NCI-H82 treated with DMSO at 0.1 percent for 48 hours (cell line): Measurements from ENCODE around the gene FHL2.

Source experiments
- DNase-seq: peaks from one replicate; lab custom pipeline; 2025; ENCODE audit not compliant: unreplicated experiment; lab: John Stamatoyannopoulos, UW

Gene FHL2

DNA sequence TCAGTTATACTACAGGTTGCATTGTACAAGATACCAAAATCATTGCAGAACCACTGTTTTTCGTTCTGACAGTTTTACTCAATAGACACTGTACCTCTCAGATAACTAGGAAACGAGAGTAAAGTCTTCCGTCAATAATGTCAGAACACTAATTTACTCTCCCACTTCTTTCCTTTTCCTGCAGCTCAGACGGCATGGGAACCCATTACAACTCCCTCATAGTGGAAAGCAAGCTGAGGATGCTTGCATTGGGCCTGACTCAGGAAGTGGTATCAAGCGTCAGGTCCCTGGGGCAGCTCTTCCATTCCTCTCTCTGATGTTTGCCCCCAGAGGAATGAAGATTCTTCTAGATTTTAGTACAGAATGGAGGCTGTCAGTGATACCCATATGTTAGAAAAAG is 23.9 kb upstream of the FHL2 start:
- no peak for DNase-seq

DNA sequence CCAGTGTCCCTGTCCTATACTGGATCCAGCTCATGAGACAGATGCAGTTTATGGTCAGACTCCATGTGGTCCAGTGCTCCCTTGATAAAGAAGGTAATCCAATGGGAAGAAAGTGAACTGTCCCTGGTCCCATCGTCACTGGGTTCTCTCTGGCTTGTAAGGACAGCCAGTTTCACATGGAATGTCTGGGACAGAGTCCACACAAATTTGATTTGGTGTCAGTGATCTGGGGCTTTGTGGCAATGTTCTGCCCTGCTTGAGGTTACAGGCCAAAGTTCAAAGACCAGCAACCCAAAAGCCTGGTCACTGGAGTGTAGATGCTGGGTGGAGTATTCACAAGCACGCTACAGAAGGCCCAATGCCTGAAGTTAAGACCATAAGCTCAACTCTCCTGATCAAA is 22.2 kb upstream of the FHL2 start:
- DNase-seq: no peak

DNA sequence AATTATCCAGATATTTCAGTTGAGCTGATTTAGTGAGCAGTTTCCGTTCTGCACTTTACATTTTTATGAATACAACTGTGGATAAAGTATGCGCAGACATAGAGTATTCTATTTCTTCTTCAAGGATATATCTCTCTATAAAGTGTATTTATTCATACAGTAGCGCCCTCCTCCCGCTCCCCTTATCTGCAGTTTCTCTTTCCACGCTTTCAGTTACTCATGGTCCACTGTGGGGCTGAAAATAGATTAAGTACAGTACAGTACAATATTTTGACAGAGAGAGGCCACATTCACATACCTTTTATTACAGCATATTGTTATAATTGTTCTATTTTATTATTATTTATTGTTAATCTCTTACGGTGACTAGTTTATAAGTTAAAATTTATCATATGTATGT is 19.7 kb upstream of the FHL2 start:
- DNase-seq: no peak

GRCh38 chr2:105417857-105418436 is 19.1 kb upstream of the FHL2 start:
- DNase-seq: no peak

DNA sequence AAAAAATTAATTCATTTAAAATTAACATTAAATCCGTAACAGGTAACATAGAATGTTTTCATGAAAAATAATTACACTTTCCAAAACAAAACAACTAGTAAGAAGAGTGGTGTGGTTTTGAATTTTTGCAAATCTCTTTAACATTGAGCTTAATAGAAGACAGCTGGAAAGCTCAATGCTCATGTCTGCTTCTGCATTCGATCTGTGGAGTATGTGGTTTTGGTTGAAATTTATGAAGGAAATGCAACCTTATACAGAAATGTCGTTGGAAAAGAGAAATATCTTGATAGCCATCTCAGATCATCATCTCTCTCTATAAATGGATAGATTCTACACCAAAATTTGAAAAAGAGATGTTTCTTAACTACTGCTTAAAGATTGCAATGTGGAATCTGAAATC is 17.3 kb upstream of the FHL2 start:
- no peak for DNase-seq

DNA sequence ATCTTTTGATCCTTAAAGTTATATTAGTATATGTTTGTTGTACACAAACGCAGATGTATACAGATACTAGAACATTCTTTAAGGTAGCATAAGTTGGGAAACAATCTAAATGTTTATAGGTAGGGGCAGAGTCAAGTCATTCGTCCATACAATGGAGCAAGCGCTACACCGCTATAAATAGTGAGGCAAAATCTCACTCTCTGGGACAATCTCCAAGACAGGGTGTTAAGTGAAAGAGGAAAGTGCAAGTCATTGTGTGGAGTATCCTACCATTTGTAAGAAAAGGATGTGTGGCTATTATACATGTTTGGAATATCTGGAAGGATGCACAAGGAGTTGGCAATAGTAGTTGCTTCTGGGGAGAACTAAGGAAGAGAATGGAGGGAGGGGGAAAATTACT is 16.2 kb upstream of the FHL2 start:
- no peak for DNase-seq

GRCh38 chr2:105413206-105413605 is 14.4 kb upstream of the FHL2 start:
- DNase-seq: no peak

- no peak for DNase-seq
Observed at GRCh38 chr2:105412584-105412983, 13.7 kb upstream of the FHL2 start.

- no peak for DNase-seq
Observed at GRCh38 chr2:105411720-105412407, 13.0 kb upstream of the FHL2 start.

DNA sequence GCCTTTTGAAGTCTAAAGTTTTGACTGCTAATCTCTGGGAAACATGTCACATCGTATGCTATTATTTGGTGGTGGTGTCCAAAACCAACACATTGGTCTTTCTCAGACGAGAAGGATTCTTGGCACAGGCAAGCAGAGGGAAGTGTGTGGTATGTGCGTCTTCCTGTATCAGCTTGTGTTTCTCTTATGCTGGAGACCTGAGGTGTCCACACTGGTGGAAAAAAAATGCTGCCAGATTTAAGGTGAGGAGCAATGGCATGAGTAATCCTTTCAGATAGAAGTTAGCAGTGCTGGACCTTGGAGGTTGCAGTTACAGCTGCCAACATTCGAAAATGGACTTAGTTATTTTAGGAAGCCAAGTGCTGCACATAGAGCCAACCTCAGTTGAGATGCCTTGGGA is 11.7 kb upstream of the FHL2 start:
- DNase-seq: no peak

- no peak for DNase-seq
Observed at GRCh38 chr2:105409717-105410116, 10.9 kb upstream of the FHL2 start.

DNA sequence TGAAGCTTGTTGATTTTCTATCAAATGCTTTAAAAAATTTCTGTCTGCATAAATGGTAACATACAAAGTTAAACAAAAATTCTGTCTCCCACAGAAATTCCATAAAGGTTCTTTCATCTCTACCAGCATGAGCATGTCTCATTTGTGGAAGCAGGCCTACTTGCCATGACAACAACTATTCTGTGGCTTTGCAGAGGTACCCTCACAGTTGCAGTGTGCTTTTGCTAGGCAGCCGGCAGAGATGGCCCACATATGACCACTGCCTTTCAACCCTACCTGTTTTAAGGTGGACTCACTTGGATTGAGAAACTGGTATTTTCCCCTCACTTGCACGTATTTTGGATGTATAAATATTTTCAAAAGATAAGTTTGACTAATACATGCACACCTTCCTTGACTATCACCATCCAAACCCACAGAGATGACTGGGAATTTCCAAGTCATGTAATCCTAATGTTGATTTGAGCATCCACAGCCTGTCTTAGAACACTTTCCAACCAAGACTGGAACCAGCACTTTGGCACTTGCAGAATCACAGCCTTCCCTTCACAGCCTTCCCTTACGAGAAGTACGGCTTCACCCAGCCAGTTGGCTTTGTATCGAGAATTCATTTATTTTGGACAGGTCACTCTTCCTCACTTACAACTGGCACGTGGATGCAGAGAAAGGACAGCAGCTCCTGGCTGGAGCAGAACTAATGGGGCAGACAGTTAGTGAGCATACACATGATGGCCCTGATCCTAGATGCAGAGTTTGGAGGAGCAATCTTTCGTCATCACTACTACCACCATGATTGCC is 9.3 kb upstream of the FHL2 start:
- DNase-seq: no peak

GRCh38 chr2:105406221-105406620 is 7.4 kb upstream of the FHL2 start:
- DNase-seq: no peak

- no peak for DNase-seq
Observed at GRCh38 chr2:105405291-105405690, 6.4 kb upstream of the FHL2 start.

DNA sequence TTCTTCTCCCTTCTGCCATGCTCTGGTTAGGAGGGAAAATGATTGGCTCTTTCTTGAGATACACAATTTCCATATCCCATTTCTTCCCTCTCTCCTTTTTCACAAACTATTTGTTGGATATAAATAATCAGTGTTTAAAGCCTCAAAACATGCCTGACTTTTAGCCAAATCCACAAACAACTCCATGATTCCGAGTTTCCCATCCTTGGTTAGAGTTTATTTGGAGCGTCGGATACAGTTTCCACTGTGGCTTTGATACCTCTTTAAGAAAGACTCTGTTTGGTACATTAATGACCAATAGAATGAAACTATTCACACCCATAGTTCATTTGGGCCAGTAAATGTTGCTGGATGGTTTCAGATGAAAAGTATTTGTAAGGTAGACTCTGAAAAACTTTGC is 5.9 kb upstream of the FHL2 start:
- DNase-seq: no peak

DNA sequence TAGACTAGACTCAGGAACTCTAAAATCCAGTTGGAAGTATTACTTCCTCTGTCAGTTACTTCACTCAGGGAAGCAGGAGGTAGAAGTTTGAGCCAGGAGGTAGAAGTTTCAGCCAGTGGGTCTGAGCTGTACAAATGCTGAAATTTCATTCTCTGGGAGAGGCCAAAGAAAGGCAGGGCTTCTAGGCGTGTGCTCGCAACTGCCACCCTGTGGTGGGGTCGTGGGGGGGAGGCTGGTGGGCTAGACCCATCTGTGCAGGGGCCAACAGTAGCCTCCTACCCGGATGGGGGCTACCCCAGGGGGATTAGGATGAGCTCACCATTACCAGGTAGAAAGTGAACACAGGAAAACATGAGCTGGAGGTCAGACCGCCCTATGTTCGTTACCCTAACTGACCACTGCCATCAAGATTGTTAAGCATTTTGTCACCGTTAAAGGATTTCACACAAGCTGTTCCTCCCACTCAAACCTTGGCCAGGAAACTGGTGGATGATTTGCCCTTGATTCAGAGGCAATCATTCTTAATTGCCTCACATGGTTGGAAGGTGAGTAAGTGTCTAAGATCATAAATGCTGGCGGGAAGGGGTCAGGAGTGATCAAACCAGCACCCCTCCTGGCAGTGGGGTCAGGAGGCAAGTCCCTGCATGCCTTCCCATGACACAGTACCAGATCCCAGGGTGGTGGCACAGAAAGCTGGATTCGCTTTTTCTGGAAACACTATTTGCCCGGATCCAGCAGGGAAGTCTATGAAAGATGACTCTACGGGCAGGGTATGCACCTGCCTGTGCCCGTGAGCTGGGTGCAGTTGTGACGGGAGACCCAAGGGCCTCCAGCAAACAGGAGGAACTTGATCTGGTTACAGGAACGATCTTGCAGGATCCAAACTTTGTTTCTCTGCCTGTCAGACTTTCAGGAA is 5.2 kb upstream of the FHL2 start:
- DNase-seq: no peak

GRCh38 chr2:105403241-105403782 is 4.5 kb upstream of the FHL2 start:
- no peak for DNase-seq

DNA sequence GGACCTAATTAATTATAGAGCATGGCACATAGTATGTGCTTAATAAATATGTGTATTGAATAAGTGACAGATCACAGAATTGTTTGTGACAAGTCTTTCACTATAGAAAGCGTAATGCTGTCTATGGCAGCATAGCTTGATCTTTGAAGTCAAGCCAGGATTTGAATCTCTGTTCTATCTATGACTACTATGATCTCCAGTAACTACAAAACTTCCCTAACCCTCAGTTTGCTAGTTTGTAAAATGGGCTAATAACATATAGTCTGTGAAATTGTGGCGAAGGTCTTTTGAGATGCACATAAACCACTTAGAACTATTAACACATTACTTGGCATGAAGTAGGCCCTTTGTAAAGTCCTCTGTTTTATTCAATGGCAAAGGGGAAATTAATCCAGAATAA is 4.0 kb upstream of the FHL2 start:
- DNase-seq: no peak

- DNase-seq: no peak
Observed at GRCh38 chr2:105401867-105402266, 3.0 kb upstream of the FHL2 start.

GRCh38 chr2:105400138-105400540 is 1.3 kb upstream of the FHL2 start:
- DNase-seq: no peak

DNA sequence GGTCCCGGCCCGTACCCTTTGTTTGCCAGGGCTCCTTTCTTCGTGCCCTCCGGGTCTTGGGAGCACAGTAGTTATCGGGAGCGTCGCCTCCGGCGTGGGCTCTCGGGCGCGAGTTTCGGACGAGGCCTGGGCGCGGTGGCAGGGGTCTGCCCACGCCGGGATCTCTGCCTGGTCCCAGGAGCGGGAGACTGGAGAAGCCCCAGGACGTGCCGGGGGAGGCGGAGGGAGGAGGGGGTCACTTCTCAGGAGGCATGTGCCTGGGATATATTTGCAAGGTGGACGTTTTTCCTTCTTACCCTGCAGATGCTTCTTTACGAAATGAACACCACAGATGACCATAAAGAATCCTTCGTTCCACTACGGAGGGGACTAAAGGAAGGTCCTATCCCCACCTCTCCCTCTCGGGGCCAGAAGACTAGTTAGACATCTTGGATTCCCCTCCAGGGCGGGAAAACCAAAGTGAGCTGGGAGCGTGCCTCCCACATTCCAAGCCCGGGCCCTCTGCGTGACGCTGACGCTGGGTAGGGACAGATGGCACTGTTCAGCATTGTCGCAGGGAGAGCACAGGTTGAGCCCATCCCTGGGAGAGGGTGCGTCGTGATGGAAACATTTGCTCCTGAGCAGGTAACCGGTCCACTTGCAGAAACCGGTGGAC is 483 bp upstream of the FHL2 start:
- no peak for DNase-seq
